ENCODE data around the gene GPC2. TPM values are rescaled to one million over a fixed set of nuclear protein-coding genes. Genes with fewer than 3 reads are reported as not detected.

GPC2 gene
- total RNA-seq, 1 donor from 2014 or later, result 75.0 TPM

GRCh38 chr7:100126239-100126930, 50.8 kb downstream of the GPC2 start:
- FAIRE-seq (no peak), DNase-seq (ENCODE audit: low spot score in 2 of 2) (no peak)

- DNase-seq (ENCODE audit: low spot score in 2 of 2) (no peak), FAIRE-seq (no peak)
Measured at GRCh38 chr7:100124301-100125230, 52.6 kb downstream of the GPC2 start.

- DNase-seq (ENCODE audit: low spot score in 2 of 2) (no peak), FAIRE-seq (no peak)
Measured at GRCh38 chr7:100122568-100122967, 54.6 kb downstream of the GPC2 start.

DNA sequence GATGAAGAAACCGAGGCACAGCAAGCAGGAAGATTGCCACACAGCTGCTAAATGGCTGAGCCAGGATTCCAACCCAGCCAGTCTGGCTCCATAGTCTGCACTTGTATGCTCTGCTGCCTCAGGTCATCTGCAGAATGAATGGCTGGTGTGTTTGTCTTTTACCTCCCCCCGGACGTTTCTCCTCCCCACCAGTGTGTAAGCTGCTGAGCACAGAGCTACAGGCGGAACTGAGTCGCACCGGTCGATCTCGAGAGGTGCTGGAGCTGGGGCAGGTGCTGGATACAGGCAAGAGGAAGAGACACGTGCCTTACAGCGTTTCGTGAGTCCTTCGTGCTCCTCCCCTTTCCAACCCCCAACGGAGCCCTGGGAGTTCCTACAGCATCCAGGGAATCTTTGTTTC, 55.1 kb downstream of the GPC2 start:
- FAIRE-seq, result no peak
- no peak for DNase-seq (ENCODE audit: low spot score in 2 of 2)

DNA sequence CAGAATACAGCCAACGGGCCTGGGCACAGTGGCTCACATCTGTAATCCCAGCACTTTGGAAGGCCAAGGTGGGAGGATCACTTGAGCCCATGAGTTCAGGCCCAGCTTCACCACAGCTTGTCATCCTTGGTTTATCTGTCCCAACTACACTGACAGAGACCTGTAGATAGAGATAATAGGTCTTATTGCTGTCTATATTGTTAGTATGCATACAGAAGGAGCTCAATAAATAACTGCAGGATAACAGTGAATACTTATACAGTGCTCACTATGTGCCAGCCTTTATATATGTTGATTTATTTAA, 56.5 kb downstream of the GPC2 start:
- no peak for FAIRE-seq
- no peak for DNase-seq (ENCODE audit: low spot score in 2 of 2)

DNA sequence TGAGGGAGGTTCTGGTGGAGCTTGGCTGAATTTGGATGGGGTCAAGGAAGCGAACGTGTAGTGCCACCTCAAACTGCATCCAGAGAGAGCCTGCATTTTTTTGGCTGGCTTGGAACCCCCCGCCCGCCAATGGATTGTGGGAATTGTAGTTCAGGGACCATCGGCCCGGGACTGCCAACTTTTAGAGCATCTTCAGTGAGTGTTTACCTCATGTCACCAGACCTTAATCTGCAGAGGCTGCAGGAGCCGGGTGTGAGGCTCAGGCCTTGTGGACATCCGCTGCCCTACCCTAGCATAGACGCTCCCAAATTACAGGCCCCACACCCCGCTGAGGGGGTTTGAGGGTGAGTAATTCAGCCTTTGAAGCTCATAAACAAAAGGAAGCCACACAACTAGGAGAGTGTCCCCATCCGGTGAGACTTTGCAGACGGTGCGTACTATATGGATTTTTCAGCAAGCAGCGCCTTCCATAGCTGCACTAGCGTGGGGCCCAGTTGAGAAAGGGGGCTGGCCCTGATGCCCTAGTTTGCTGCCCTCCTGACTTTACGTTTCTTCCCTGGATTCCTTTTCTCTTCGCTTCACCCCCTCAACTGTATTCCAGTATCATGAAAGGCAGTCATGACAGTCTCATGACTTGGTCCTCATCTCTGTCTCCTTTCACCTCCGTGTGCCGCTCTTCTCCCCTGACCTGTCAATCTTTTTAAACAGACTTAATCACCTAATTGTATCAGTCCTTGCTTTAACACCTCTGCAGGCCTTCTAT, 57.0 kb downstream of the GPC2 start:
- no peak for FAIRE-seq

More for the DNA sequence above, 57.0 kb downstream of the GPC2 start:
- peak; percentile 63 to 64 for DNase-seq (ENCODE audit: low spot score in 2 of 2)

Other genes with a start within 250 kb of the GPC2 start
- gene GJC3, start 247.8 kb downstream of the GPC2 start, total RNA-seq, result 0.41 TPM
- not detected for gene AZGP1, start 201.3 kb downstream of the GPC2 start, total RNA-seq
- 85.2 TPM for gene ZKSCAN1, start 161.8 kb downstream of the GPC2 start, total RNA-seq
- 17.9 TPM for gene ZSCAN21, start 127.6 kb downstream of the GPC2 start, total RNA-seq
- gene ZNF3, start 95.7 kb downstream of the GPC2 start, total RNA-seq, result 44.4 TPM
- gene COPS6, start 88.4 kb downstream of the GPC2 start, total RNA-seq, result 40.4 TPM
- 35.9 TPM for gene MCM7, start 76.0 kb downstream of the GPC2 start, total RNA-seq
- 24.9 TPM for gene AP4M1, start 75.7 kb downstream of the GPC2 start, total RNA-seq
- 17.5 TPM for gene TAF6, start 58.0 kb downstream of the GPC2 start, total RNA-seq
- gene CNPY4, start 57.7 kb downstream of the GPC2 start, total RNA-seq, result 17.1 TPM
- 4.9 TPM for gene MBLAC1, start 50.4 kb downstream of the GPC2 start, total RNA-seq
- 34.6 TPM for gene LAMTOR4, start 28.5 kb downstream of the GPC2 start, total RNA-seq
- gene TRAPPC14, start 18.7 kb downstream of the GPC2 start, total RNA-seq, result 16.3 TPM
- 2.0 TPM for gene GAL3ST4, start 8.8 kb downstream of the GPC2 start, total RNA-seq
- 1.2 TPM for gene STAG3, start 537 bp upstream of the GPC2 start, total RNA-seq
- not detected for gene PVRIG, start 42.6 kb upstream of the GPC2 start, total RNA-seq
- gene SPDYE3, start 130.3 kb upstream of the GPC2 start, total RNA-seq, result not detected
- gene PILRB, start 180.7 kb upstream of the GPC2 start, total RNA-seq, result 9.0 TPM
- 0.82 TPM for gene PILRA, start 196.1 kb upstream of the GPC2 start, total RNA-seq